ENCODE results near the gene SLC6A17. TPM values are rescaled to one million over a fixed set of nuclear protein-coding genes. Genes with fewer than 3 reads are reported as not detected.

Gene SLC6A17
- total RNA-seq, 4 donors from 2014 or later: under 0.01 to 1.7 (median 0.91) TPM

DNA sequence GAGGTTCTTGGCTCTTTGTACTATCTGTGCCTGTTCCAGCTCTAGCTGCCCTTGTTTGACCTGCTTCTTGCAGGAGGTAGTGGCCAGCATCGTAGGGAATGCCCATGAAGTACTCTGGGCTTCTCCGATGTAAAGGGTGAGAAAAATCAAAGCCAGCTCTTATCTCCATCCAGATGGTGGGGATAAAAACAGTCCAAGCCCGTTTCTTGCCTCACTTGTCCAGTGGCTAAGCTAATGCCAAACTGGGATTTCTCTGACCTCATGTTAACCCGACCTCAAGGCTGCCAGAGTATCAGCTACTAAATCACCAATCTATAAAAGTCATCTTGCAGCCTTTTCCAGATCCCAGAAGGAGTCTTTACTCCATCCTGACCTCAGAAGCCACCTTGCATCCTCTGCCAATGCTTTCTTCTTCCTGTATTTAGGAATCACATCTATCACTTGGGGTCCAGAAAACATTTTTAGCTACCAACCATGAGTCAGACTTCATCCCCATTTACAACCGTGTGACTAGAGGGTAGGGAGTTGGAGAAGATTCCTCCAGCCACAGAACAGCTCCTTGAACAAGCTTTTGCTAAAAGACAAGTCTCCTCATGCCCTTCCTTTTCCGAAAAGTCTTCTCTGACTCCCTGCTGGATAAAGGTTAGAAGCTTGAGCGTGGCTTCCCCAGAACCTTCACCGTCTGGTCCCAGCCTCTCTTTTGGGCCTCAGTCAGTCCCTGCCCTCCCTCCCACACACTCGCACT is 95.8 kb downstream of the SLC6A17 start:
- Histone ChIP-seq H3K4me1 (peaks cover 0 to 12% (median 0%) of the 10 kb centered on the region in 3 donors), H3K36me3 (no peaks in the 10 kb centered on the region), H3K27me3 (no peaks in the 10 kb centered on the region), H3K4me3 (no peak overlapping the region), H3K27ac (no peak overlapping the region), H3K9me3 (no peaks in the 10 kb centered on the region)
- 65 to 80% methylated on average over 5 to 9 of the region's 9 CpGs for WGBS, 2 donors (ENCODE audit: low coverage in 1 of 2)
- TF ChIP-seq POLR2A (IDR thresholded peaks at IDR 0.05): no peak
- no peak for TF ChIP-seq POLR2AphosphoS5 (IDR thresholded peaks at IDR 0.05)
- TF ChIP-seq, protein P1, sequence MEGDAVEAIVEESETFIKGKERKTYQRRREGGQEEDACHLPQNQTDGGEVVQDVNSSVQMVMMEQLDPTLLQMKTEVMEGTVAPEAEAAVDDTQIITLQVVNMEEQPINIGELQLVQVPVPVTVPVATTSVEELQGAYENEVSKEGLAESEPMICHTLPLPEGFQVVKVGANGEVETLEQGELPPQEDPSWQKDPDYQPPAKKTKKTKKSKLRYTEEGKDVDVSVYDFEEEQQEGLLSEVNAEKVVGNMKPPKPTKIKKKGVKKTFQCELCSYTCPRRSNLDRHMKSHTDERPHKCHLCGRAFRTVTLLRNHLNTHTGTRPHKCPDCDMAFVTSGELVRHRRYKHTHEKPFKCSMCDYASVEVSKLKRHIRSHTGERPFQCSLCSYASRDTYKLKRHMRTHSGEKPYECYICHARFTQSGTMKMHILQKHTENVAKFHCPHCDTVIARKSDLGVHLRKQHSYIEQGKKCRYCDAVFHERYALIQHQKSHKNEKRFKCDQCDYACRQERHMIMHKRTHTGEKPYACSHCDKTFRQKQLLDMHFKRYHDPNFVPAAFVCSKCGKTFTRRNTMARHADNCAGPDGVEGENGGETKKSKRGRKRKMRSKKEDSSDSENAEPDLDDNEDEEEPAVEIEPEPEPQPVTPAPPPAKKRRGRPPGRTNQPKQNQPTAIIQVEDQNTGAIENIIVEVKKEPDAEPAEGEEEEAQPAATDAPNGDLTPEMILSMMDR (IDR thresholded peaks at IDR 0.05): no peak
- TF ChIP-seq EP300 (IDR thresholded peaks at IDR 0.05): no peak
- ATAC-seq: no peak

DNA sequence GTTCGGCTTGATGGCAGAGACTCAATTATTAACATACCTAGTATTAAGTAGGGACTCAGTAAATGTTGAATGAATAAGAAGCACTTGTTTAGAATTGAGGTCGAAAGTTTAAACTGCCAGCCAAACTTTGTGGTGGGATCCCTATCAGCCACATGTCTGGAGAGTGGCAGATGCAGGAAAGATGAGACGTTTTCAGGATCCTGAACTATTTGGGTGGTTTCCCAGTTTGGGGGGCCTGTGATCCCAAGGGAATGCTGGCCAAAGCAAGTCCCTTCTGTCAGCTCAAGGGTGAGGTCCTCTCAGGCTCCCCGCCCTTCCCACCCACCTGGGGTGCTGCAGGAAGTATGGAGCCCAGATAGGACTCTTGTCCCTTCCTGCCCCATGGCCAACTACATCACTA is 98.5 kb downstream of the SLC6A17 start:
- ATAC-seq: no peak
- H3K4me1 ChIP-seq: peaks cover 0 to 2% (median 0%) of the 10 kb centered on the region in 3 donors
- TF ChIP-seq, protein P1 (IDR thresholded peaks at IDR 0.05): no peak
- TF ChIP-seq EP300 (IDR thresholded peaks at IDR 0.05) (no peak), POLR2AphosphoS5 (IDR thresholded peaks at IDR 0.05) (no peak), POLR2A (IDR thresholded peaks at IDR 0.05) (no peak)
- 54 to 84% methylated on average over 3 of the region's 4 CpGs for WGBS, 2 donors (ENCODE audit: low coverage in 1 of 2)
- no peak overlapping the region for H3K27ac ChIP-seq
- no peaks in the 10 kb centered on the region for H3K27me3 ChIP-seq
- no peaks in the 10 kb centered on the region for H3K36me3 ChIP-seq
- no peaks in the 10 kb centered on the region for H3K9me3 ChIP-seq
- no peak overlapping the region for H3K4me3 ChIP-seq

DNA sequence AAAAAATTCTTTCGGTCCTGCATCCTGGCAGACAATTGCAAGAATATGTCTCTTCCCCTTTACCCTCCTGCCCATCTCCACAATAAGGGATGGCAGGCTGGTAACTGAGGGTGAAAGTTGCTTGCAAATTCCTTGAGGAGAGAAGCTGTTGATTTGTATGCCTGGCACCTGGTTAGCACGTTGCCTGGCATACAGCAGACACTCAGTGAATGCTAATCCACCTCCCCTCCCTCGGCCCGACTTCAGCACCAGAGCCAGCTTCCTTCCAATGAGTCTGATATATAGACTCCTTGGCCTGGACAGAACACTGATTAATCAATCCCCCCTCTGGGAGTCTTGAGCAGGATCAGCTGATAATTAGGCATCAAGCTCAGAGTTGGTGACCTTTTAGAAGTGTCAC is 99.0 kb downstream of the SLC6A17 start:
- H3K4me1 ChIP-seq: no peaks in the 10 kb centered on the region
- H3K27ac ChIP-seq: no peak overlapping the region
- no peaks in the 10 kb centered on the region for H3K36me3 ChIP-seq
- no peak overlapping the region for H3K4me3 ChIP-seq
- no peaks in the 10 kb centered on the region for H3K27me3 ChIP-seq
- WGBS, 2 donors (ENCODE audit: low coverage in 1 of 2): 42% methylated on average over 3 of the region's 4 CpGs; no CpG with 5 or more reads in 1 of the 2 donors
- TF ChIP-seq, protein P1 (IDR thresholded peaks at IDR 0.05): no peak
- TF ChIP-seq EP300 (IDR thresholded peaks at IDR 0.05) (no peak), POLR2AphosphoS5 (IDR thresholded peaks at IDR 0.05) (no peak), POLR2A (IDR thresholded peaks at IDR 0.05) (no peak)
- no peak for ATAC-seq
- H3K9me3 ChIP-seq: no peaks in the 10 kb centered on the region

DNA sequence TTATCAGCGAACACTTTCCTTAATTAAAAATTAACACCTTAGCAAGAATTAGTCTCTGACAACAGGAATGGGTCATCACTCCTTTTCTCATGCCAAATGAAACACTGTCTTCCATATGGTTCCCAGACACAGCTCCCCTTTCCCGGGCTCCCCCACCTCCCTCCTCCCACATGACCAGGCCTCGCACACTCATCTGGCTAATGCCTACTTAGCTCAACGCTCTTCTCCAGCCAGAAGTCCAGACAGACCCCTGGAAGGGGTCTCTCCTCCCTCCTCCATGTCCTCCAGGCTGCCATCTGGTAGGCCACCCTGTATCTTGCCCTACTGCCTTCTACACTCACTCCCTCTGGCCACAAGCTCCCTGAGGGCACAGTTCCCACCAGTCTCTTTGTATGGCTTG is 99.7 kb downstream of the SLC6A17 start:
- ATAC-seq: no peak
- TF ChIP-seq POLR2AphosphoS5 (IDR thresholded peaks at IDR 0.05): no peak
- no peak for TF ChIP-seq POLR2A (IDR thresholded peaks at IDR 0.05)
- TF ChIP-seq, protein P1 (IDR thresholded peaks at IDR 0.05): no peak
- TF ChIP-seq EP300 (IDR thresholded peaks at IDR 0.05): no peak

DNA sequence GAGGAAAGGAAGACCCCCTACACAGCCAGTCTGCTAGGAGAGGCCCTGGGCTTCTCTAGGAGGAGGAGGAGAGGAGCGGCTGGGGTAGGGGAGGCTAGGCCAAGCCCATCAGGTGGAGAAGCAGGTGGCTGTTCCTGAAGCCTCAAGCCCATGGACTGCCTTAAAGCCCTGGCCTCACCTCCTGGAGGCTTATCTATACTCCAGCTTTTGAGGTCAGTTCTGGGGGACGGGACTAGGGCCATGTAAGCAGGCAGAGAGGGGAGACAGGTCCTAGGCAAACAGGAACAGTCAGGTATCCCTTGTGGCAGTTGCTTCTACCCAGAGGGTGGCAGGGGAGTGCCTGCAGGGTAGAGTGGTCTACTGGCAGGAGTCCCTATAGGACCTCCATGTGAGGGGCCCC is 100.5 kb downstream of the SLC6A17 start:
- no peak for TF ChIP-seq POLR2A (IDR thresholded peaks at IDR 0.05)
- no peak for TF ChIP-seq POLR2AphosphoS5 (IDR thresholded peaks at IDR 0.05)
- TF ChIP-seq EP300 (IDR thresholded peaks at IDR 0.05): no peak
- TF ChIP-seq, protein P1 (IDR thresholded peaks at IDR 0.05): no peak
- ATAC-seq: no peak
- H3K4me1 ChIP-seq: no peaks in the 10 kb centered on the region
- no peak overlapping the region for H3K27ac ChIP-seq
- no peak overlapping the region for H3K4me3 ChIP-seq
- WGBS, 2 donors (ENCODE audit: low coverage in 1 of 2): 100% methylated on average over 1 of the region's 2 CpGs; no CpG with 5 or more reads in 1 of the 2 donors
- no peaks in the 10 kb centered on the region for H3K9me3 ChIP-seq
- no peaks in the 10 kb centered on the region for H3K27me3 ChIP-seq
- no peaks in the 10 kb centered on the region for H3K36me3 ChIP-seq

More for the DNA sequence above, 99.7 kb downstream of the SLC6A17 start:
- Histone ChIP-seq H3K4me1 (no peaks in the 10 kb centered on the region), H3K4me3 (no peak overlapping the region), H3K27ac (no peak overlapping the region), H3K36me3 (no peaks in the 10 kb centered on the region), H3K9me3 (no peaks in the 10 kb centered on the region), H3K27me3 (no peaks in the 10 kb centered on the region)
- 83 to 90% methylated on average over 2 to 4 of the region's 4 CpGs for WGBS, 2 donors (ENCODE audit: low coverage in 1 of 2)

All from gastroesophageal sphincter (tissue), 4 donors.